GM21825 (cell line): Measurements from ENCODE around the gene NPHS1.
"Not testable (repeated sequence)": the region's sequence is repeated elsewhere in the genome, so short reads cannot be mapped to it uniquely, and the experiment has no call there.

Experiments
- ATAC-seq: cut with Tn5 transposase; IDR thresholded peaks from one replicate; pipeline ENCODE4 v1.9.1; 2021; ENCODE audit warnings: mild to moderate bottlenecking, moderate library complexity; ENCODE audit not compliant: unreplicated experiment

The NPHS1 gene

DNA sequence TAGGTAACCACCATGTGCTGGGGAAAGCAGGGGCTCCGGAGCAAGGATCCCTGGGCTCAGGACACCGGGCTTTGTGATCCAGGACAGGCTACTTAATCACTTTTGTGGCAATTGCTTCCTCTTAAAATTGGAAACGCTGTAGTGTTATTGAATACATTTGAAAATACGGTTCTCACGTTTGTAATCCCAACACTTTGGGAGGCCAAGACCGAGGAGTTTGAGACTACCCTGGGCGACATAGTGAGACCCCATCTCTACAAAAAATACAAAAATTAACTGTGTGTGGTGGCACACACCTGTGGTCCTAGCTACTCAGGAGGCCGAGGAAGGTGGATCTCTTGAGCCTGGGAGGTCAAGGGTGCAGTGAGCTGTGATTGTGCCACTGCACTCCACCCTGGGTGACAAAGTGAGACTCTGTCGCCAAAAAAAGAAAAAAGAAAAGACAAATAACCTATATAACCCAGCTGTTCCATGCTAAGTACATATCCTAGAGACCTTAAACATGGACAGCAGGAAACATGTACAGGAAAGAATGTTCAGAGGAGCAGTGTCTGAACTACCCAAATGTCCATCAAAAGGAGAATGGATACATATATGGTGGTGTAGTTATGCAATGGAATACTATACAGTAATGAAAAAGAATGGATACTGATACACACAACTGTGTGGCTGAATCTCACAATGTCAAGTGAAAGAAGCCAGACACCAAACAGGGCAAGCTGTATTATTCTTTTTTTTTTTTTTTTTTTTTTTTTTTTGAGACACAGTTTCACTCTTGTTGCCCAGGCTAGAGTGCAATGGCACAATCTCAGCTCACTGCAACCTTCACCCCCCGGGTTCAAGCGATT lies 39.0 kb downstream of the NPHS1 start:
- no peak for ATAC-seq

DNA sequence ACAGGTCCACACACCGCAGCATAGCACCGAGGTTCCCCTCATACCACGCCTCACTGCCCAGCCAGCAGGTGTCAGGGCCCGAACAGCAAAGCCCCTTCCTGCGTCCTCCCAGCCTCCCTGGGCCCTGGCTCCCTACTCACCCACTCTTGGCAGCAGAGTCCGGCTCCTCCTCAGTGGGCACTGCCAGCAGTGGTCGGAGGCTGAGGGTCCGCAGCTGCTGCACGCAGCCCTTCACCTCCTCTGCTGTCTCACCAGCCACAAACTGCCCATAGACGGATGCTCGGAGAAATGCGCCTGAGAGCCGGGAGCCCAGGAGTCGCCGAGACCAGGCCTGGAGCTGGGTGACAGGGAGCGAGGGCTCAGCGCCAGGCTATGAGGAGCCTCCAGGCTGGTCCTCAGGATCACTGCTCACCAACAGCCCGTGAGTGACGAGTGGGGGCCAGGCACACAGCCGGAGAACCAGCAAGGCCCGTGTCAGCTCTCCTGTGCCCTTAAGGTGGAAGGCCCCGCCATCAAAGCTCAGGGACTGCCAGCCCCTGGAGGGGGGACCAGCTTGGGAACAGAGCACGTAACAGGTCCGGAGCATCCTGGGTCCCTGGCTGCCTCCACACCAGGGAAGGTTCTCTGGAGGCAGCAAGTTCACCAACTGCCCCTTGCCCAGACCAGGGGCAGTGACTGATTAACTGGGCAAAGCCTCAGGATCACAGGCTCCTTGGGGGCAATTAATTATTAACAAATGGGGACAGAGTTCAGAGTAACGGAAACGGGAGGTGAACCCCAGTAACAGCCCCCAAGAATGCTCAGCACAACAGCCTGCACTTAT lies 39.9 kb downstream of the NPHS1 start, which contains the start of gene PRODH2:
Gene PRODH2, minus strand, starts transcription at position 626 of the 823 bp plus-strand sequence. Its CDS starts 40 bp downstream, at position 586.
- no peak for ATAC-seq

DNA sequence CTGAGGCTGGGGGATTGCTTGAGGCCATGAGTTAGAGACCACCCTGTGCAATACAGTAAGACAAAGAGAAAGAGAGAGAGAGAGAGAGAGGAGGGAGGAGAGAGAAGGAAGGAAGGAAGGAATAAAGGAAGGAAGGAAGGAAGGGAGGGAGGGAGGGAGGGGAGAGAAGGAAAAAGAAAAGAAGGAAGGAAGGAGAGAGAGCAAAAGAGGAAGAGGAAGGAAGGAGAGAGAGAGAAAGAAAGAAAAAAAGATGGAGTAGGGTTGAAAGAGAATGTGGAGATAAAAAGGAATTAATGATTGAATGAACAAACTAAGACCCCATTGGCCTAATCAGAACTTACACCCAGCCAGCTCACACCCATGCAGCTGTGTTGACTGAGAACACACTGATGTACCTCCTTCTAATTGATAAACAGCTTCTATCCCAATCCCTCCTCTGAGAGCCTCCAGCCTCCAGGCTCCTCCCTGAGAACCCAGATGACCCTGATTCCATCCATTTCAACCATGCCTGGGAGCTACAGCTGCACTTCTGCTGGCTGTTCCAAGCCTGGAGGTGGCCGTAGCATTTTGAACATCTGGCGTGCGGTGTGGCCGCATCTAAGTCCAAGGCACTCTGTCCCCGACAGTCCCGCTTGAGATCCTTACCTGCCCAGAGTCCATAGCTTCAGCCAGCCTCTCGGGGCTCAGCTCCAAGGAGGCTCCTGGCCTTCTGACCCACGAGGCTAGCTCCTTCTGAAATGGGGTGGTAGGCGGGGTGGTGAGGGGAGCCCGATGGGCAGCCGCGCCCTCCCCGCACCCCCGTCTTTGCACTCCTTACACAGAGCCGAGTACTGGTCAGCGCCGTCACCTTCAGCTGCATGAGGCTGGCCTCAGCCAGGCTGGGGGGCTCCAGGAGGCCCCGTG lies 40.7 kb downstream of the NPHS1 start:
- ATAC-seq: no peak

DNA sequence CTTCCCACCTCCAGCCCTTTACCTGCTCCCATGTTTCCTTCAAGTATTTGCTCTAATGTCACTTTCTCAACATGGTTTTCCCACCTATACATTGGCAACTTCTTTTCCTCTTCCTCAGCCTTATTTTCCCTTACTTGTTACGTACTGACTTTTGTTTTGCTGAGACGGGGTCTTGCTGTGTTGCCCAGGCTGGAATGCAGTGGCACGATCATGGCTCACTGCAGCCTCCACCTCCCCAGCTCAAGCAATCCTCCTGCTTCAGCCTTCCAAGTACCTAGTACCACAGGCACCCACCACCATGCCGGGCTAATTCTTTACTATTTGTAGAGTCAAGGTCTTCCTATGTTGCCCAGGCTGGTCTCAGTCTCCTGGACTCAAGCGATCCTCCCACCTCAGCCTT lies 44.7 kb downstream of the NPHS1 start:
- no peak for ATAC-seq

DNA sequence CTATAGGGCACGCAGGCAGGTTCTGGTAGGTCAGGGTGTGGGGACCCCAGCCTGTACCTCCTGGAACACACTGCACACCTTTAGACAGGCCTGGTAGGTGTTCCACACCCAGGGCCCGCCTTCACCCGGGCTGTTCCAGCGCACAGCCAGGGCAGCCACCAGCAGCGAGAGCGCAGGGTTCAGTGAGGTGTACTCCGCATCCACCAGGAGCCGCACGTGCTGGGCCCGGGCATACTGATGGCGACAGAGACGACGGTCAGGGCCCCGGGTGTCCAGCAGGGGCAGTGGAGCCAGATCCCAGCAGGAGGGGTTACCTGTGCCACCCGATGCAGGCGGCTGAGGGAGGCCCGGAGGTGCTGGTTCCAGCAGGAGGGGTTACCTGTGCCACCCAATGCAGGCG lies 45.7 kb downstream of the NPHS1 start:
- no peak for ATAC-seq

DNA sequence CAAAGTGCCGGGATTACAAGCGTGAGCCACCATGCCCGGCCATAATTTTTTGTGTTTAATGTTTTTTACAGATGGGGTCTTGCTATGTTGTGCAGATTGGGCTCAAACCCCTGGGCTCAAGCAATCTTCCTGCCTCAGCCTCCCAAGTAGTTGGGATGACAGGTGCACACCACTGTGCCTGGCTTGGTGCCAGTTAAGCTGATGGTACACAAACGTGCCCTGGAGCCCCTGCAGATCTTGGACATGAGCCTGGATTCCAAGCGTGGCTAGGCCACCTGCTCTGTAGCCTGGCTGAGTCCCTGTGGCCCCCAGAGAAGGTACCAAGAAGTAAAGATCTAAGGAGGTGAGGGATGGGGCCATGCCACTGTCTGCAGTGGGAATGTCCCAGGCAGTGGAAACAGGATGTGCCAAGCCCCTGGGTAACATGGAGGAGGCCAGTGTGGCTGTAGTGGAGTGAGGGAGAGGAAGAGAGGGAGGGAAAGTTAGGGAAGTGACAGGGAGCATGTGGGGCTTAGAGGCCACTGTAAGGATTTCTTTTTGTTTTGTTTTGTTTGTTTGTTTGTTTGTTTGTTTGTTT lies 46.7 kb downstream of the NPHS1 start:
- no peak for ATAC-seq

DNA sequence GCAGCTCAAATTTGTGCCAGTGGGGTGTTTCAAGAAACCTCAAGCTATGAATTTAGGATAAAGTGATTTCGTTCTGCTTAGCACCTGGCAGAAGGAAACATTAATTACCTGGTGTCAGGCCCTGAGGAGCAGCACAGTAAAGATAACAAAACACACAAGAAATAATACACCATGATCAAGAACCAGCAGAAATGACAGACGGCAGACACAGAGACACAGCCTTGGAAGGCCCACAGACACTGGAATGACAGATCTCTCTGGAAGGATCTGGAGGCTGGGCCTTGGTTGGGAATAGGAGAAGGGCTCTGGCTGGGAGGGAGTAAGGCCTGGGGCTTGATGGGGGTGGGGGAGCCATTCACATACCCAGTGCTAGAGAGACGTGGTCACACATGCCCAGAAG lies 50.5 kb downstream of the NPHS1 start:
- ATAC-seq: no peak

DNA sequence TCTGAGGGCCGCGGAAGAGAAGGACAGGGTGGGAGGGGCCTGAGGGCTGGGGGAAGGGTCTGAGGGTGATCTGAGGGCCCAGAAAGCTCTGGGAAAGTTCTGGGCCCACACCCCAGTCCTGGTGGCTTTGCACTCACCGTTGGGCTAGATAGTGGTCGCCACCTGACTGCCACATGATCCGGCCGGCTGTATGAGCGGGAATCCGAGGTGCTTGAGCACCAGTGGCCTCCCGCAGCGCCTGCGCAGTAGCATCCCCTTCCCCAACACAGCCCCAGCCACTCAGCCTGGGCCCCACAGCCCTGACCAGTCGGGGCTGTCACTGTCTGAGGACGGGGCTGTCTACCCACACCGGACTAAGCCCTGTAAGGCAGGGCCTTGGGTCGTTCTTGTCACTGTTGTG lies 54.6 kb downstream of the NPHS1 start:
- no peak for ATAC-seq

DNA sequence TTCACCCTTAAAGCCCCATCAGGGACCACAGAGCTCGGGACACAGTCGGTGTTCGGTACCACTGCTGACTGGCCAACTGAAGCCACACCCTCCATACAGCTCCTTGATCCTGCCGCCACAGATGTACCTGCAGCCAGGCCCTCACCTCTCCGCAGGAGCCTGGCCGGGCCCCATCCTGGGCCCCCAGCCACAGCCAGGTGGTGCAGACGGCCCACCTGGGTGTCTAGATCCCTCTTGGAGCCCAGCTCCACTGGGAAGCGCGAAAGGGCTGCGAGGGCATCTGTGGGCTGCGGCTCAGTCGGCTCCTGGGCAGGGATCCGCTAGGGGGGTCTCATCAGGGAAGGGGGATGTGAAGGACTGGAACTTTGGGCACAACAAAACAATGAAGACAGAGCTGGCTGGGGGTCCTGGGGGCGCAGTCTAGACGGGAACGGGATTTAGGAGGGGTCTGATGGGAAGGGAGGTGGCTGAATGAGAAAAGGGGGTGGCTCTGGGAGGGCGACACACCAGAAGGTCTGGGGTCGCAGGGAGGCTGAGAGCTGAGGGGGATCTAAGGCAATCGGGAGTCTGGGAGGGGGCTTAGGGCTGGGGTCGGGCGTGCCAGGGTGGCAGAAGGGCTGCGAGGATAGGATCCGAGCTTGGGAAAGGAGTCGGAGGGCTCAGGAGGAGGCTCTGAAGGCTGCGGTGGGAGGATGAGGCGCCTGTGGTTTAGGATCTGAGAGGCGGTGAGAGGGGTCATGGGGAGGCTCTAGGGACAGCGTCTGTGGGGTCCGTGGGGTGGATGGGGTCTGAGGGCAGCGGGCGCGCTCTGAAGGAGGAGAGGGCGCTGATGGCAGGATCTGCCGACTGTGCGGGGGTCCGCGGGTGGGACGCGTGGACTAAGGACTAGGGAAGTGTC lies 55.4 kb downstream of the NPHS1 start:
- ATAC-seq: no peak

DNA sequence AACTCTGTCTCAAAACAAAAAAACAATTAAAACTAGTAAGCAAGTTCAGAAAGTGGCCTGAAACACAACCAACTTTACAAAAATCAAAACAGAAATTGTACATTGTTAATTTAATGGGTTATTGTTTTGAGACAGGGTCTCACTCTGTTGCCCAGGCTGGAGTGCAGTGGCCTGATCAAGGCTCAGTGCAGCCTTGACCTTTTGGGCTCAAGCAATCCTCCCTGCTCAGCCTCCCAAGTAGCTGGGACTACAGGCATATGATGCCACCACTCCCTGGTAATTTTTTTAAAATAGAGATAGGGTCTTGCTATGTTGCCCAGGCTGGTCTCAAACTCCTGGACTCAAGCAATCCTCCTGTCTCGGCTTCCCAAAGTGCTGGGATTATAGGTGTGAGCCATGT lies 56.7 kb downstream of the NPHS1 start:
- not testable (repeated sequence) for ATAC-seq

DNA sequence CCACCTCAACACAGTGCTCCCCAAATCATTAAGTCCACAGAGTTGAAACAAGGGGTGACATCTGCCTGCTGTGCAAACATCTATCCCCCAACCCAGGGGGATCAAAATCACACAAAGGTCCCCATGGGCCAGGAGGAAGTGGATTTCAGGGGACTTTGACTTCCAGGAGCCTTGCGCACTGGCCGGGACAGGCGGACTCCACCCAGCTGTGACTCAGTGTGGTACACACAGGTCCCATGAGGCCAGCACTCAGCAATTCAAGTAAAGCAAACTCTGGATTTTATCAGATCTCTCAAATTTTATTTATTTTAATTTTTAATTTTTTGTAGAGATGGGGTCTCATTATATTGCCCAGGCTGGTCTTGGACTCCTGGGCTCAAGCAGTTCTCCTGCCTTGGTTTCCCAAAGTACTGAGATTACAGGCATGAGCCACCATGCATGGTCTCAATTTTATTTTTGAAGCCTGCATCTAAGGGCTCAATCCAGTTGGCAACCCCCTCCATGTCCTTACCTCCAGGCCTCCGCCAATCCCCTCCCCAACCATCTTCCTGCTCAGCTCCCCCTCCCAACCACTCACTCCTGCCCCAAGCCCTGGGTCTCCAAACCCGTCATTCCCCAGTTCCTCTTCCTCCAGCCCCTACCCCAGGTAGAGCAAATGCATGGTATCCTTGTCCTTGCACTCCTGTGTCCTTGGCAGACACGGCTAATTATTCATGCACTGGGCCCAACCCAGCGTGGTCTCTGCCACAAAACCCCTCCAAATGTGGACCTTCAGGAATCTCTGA lies 58.7 kb downstream of the NPHS1 start:
- ATAC-seq: no peak

DNA sequence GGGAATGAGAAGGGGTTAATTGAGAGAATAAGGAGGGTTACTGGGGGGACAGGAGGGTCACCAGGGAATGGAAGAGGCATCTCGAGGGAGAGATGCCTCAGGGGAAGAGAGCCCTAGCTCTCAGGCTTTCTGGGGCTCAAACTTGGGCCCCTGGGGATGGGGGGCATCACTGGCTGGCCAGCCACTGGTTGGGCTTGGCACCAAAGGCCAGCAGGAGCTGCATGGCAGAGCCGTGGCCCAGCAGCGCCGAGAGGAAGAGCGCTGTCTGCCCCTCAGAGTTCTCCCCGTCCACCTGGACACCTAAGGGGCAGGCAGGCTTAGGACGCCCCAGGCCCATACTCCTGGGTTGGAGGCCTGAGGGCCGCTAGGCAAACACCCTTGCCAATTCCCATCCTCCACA lies 59.4 kb downstream of the NPHS1 start:
- ATAC-seq: no peak

DNA sequence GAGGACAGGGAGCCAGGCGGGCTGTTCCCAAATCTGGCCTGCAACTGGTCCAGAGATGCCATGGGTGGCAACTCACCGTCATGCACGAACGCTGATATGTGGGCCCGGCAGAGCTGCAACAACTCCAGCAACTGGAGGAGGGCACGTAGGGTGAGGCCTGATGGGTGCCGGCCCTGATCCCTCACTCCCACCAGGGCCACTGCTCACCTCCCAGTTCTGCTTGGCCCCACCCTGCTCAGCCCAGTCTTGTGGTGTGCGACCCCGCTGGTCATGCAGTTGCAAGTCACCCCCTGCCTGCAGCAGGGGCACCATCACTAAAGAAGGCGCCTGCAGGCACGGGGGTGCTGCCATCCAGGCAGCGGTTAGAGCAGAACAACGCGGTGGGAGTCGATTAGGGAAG lies 60.0 kb downstream of the NPHS1 start:
- no peak for ATAC-seq

DNA sequence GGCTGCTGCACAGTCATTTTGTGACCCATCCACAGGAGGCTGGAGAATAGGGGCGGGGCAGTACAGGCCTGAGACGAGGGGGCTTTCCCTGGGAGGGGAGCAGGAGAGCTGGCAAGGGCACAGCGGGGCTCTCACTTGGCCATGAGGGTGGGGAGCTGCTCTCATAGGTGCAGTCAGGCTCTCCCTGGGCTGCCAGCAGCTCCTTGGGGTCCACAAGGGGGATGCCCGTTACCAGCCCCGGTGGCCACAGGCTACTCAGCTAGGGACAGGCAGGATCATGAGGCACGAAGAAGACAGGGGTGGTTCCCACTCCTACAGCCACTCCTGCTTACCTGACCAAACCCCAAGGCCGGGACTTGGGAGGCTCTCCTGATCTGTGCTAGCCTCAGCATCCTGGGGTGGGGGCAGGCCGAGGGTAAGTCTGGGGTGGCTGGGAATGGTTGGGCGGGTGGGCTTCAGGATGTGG lies 60.5 kb downstream of the NPHS1 start:
- no peak for ATAC-seq

DNA sequence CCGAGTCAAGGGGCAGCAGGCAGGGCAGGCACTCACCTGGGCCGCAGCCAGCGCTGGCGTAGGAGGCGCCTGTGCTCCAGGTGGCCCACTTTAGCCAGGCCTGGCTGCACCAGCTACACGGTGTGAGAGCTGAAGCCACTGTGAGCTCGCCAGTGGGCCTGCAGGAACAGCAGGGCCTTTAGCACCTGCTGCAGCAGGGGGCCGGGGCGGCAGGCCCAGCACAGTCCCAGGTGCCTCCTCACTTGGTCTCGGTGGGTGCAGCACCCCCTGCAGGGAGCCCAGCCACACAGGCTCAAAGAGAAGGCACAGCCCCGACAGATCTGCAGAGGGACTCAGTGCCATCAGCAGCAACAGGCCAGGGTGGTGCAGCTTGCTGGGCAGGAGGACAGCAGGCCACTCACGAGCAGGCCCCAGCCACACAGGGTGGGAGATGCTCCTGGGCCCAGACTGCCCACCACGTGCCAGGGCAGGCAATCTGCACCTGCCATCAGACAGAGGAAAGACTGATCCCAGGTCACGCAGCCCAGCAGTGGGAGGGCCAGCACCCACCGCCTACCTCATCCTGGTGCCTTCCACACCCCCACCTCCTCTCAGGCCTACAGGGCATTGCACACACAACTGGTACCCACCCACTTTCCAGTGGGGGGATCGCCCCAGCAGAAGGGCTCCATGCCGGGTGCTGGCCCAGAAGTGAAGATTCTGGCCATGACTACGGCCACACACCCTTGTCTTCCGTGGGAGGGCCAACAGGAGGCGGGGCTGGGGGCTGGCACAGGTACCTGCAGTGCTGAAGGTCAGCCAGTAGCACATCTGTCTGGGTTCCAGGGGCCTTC lies 61.1 kb downstream of the NPHS1 start:
- ATAC-seq: no peak

DNA sequence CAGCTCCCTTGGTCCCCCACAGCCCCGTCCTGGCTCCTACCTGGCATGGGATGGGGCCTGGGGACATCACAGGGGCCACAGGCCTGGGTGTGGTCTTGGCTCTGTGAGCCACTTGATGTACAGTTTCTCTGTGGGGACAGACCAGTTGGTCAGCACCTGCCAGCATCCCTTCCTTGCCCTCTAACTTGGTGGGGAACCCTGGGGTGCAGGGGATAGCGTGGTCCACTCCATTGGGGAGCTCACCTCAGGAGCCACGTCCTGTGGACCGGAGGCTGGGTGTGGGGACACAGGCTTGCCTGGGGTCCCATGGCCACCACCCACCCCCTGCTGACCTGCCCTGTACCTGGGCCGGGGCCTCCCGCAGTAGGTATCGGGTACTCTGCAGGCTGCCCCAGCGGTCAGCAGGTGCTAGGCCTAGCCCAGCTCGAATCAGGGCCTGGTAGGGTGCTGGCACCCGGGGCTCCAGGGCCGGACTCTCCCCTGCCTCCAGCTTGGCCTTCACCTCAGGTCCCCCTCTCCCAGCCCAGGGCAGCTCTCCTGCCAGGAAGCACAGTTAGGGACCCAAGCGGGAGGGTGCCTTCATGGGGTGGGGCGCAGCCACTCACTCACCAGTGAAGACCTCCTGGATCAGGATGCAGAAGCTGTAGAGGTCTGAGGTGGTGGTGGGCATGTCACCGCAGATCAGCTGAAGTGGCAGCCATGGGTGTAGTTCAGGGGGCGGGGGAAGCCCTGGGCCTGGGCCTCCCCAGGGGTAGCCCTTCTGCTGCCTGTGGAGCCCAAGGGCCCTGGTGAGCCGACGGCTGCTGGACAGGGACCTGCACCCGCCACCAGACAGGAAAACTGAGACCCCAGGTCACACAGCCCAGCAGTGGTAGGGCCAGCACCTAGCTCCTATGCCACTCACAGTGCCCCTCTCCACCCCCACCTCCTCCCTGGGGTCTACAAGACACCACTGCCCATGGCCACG lies 62.0 kb downstream of the NPHS1 start:
- no peak for ATAC-seq
